Small intestine (tissue), 7 donors: Measurements from ENCODE around the gene AK8. TPM values are rescaled to one million over a fixed set of nuclear protein-coding genes. Genes with fewer than 3 reads are reported as not detected.

Experiments
- DNase-seq, 2 donors: peaks; one replicate each; pipeline versions ENCODE4 v3.0.0 to v3.0.0-alpha.2; 2013
- FAIRE-seq: peaks from 2 replicates; lab custom pipeline; 2012; peaks lifted over from hg19 to GRCh38; lab: Jason Lieb, UNC
- H3K27ac ChIP-seq, 3 donors: one replicate each; pipeline ENCODE4 v1.5.1; 2013; ENCODE audit warnings: low read length in 2 of 3, mild to moderate bottlenecking in 2 of 3, control low read depth in 1 of 3, inconsistent platforms in 1 of 3, low read depth in 1 of 3, moderate library complexity in 1 of 3
- H3K27me3 ChIP-seq, 3 donors: one replicate each; pipeline ENCODE4 v1.6.1; 2013; ENCODE audit warnings: low read length in 3 of 3, inconsistent platforms in 1 of 3; ENCODE audit not compliant: control insufficient read depth in 3 of 3, insufficient read depth in 3 of 3
- H3K36me3 ChIP-seq, 3 donors: one replicate each; pipeline ENCODE4 v1.6.1; 2013; ENCODE audit warnings: low read length in 3 of 3, inconsistent platforms in 1 of 3, low read depth in 1 of 3, mild to moderate bottlenecking in 1 of 3, moderate library complexity in 1 of 3; ENCODE audit not compliant: control insufficient read depth in 3 of 3, insufficient read depth in 2 of 3
- H3K4me1 ChIP-seq, 3 donors: one replicate each; pipeline ENCODE4 v1.6.1; 2013; ENCODE audit warnings: low read length in 2 of 3, inconsistent platforms in 1 of 3, low read depth in 1 of 3, mild to moderate bottlenecking in 1 of 3, moderate library complexity in 1 of 3; ENCODE audit not compliant: control insufficient read depth in 3 of 3, insufficient read depth in 2 of 3
- H3K4me3 ChIP-seq, 3 donors: one replicate each; pipeline ENCODE4 v1.5.1; 2013; ENCODE audit warnings: low read length in 3 of 3, control low read depth in 1 of 3, inconsistent platforms in 1 of 3, low read depth in 1 of 3, mild to moderate bottlenecking in 1 of 3, moderate library complexity in 1 of 3
- H3K9me3 ChIP-seq, 2 donors: one replicate each; pipeline ENCODE4 v1.6.1; 2013; ENCODE audit warnings: low read depth in 1 of 2, low read length in 1 of 2; ENCODE audit not compliant: control insufficient read depth in 2 of 2, insufficient read depth in 1 of 2
- WGBS, 3 donors: extraction: QIAGEN DNeasy Blood & Tissue Kit; methylation state at CpG; one replicate each; pipeline ENCODE4 v1.1.7; 2013; 5-methylcytosine and 5-hydroxymethylcytosine counted together
- polyA plus RNA-seq, 4 donors: library from polyadenylated mRNA; stranded (reverse) in 3 of 4; unstranded in 1 of 4; fragments of 200-250 nt in 3 of 4; fragments of 120-200 nt in 1 of 4; gene quantifications; one replicate each; pipeline versions ENCODE4 v1.2.1 to v1.2.3, GENCODE V29; 2013
- donor health status: healthy with polysubstance abuse.
- donor health status: control.
- donor health status: control.
- donor health status: Bipolar disorder and iron deficiency.
- donor health status: healthy.

Gene AK8
- polyA plus RNA-seq, 4 donors = 0.09 to 3.0 TPM; not detected in 2

DNA sequence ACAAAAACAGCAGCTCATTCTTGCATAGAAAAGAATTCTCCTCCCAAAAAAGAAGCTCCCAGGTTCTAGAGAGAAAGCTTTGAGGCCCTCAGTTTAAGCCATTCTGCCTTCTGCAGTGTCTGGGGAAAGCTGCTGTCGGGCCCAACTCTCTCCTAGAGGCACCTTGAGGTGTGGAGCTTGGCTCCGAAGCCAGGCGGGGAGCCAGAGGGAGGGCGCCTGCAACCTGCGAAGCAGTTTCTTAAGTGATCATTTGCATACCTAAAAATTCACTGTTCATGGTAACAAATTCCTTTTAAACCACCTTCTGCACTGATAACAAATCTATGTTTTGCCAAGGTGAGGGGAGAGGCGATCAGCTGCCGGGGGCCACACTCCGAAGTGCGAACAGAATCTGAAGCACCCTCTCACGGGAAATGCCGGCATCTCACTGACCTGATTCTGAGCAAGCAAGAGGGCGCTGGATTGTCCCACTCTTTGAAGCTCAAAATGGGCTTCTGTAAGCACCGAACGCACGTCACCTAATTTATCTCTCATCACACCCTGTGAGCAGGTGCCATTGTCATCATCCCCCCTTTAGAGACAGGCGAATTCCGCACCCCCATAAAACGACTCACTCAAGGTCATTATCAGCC lies 121.8 kb downstream of the AK8 start:
- Histone ChIP-seq H3K27me3 (peaks cover 0 to 13% (median 0%) of the 10 kb centered on the region in 3 donors), H3K4me3 (no peak overlapping the region), H3K4me1 (no peaks in the 10 kb centered on the region), H3K27ac (no peak overlapping the region), H3K9me3 (no peaks in the 10 kb centered on the region), H3K36me3 (no peaks in the 10 kb centered on the region)
- WGBS, 3 donors = 36 to 74% (median 57%) methylated on average over 18 of the region's 18 CpGs
- DNase-seq = no peak
- FAIRE-seq = no peak

GRCh38 chr9:132755096-132755495 lies 123.0 kb downstream of the AK8 start:
- Histone ChIP-seq H3K27me3 (peaks cover 0 to 13% (median 0%) of the 10 kb centered on the region in 3 donors), H3K4me1 (no peaks in the 10 kb centered on the region), H3K27ac (no peak overlapping the region), H3K9me3 (no peaks in the 10 kb centered on the region), H3K36me3 (no peaks in the 10 kb centered on the region), H3K4me3 (no peak overlapping the region)
- no peak for DNase-seq
- no peak for FAIRE-seq
- 88 to 93% (median 92%) methylated on average over 9 of the region's 9 CpGs for WGBS, 3 donors

GRCh38 chr9:132754236-132754635 lies 123.8 kb downstream of the AK8 start:
- Histone ChIP-seq H3K9me3 (no peaks in the 10 kb centered on the region), H3K4me3 (no peak overlapping the region), H3K27ac (no peak overlapping the region), H3K4me1 (no peaks in the 10 kb centered on the region), H3K36me3 (no peaks in the 10 kb centered on the region), H3K27me3 (peaks cover 0 to 13% (median 0%) of the 10 kb centered on the region in 3 donors)
- DNase-seq (no peak), FAIRE-seq (no peak)
- 87 to 92% (median 88%) methylated on average over 7 of the region's 7 CpGs for WGBS, 3 donors

- DNase-seq = no peak
- no peaks in the 10 kb centered on the region for H3K9me3 ChIP-seq
These were observed 124.5 kb downstream of the AK8 start for GRCh38 chr9:132753593-132753880.

GRCh38 chr9:132752877-132753592 lies 125.0 kb downstream of the AK8 start:
- no peak for DNase-seq

More at GRCh38 chr9:132753593-132753880, 124.5 kb downstream of the AK8 start:
- WGBS, 3 donors = 88 to 91% (median 88%) methylated on average over 7 of the region's 7 CpGs
- H3K27ac ChIP-seq = no peak overlapping the region
- H3K27me3 ChIP-seq = peaks cover 0 to 13% (median 0%) of the 10 kb centered on the region in 3 donors
- H3K4me1 ChIP-seq = no peaks in the 10 kb centered on the region
- no peak for FAIRE-seq
- H3K36me3 ChIP-seq = no peaks in the 10 kb centered on the region
- no peak overlapping the region for H3K4me3 ChIP-seq

DNA sequence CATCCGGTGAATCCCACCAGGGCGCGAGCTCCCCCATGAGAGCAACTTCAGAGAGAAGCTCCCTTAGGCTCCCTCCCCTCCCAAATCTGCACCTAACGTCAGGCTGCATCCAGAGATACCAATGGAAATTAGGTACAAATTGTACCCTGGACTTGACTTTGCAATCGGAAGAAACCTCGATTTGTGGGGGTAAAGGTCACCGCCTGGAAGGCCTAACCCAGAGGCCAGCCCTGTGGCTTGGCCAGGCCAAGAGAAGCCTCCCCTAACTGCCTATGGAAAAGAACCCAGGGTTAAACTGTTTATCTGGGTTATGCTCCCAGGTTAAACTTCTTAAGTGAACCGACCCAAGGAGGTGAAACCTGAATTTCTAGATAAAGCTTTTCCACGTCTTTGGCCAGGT lies 127.4 kb downstream of the AK8 start:
- no peak overlapping the region for H3K27ac ChIP-seq
- DNase-seq = peak in 1 of 2 donors; percentile 7
- no peak overlapping the region for H3K4me3 ChIP-seq
- no peaks in the 10 kb centered on the region for H3K36me3 ChIP-seq
- FAIRE-seq = no peak
- peaks cover 0 to 7% (median 2%) of the 10 kb centered on the region in 3 donors for H3K27me3 ChIP-seq
- 55 to 81% (median 60%) methylated on average over 9 of the region's 9 CpGs for WGBS, 3 donors
- H3K9me3 ChIP-seq = no peaks in the 10 kb centered on the region
- no peaks in the 10 kb centered on the region for H3K4me1 ChIP-seq

More at GRCh38 chr9:132752877-132753592, 125.0 kb downstream of the AK8 start:
- Histone ChIP-seq H3K27me3 (peaks cover 0 to 13% (median 0%) of the 10 kb centered on the region in 3 donors), H3K9me3 (no peaks in the 10 kb centered on the region), H3K27ac (no peak overlapping the region), H3K36me3 (no peaks in the 10 kb centered on the region), H3K4me3 (no peak overlapping the region), H3K4me1 (no peaks in the 10 kb centered on the region)
- no peak for FAIRE-seq
- 48 to 61% (median 52%) methylated on average over 10 of the region's 10 CpGs for WGBS, 3 donors

DNA sequence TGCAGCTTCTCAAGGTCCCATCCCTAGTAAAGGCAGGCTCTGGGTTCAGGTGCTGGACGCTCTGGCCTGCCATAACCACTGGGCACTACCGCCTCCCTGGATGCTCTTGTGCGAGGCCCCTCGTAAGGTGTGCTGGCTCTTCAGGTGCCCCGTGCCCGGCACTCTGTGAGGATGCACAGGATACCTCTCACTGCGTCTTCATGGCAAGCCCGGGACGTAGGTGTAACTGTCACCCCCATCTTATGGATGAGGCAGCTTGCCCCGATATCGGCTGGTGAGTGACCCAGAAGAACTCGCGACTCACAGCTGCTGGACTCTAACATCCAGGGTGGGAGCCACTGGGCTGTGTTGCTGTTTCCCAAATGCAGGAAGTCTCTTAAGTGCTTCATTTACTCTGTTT lies 128.8 kb downstream of the AK8 start:
- no peak for DNase-seq
- FAIRE-seq = no peak
- Histone ChIP-seq H3K27ac (no peak overlapping the region), H3K9me3 (no peaks in the 10 kb centered on the region), H3K4me3 (no peak overlapping the region), H3K27me3 (peaks cover 0 to 21% (median 5%) of the 10 kb centered on the region in 3 donors), H3K4me1 (peaks cover 0 to 9% (median 0%) of the 10 kb centered on the region in 3 donors), H3K36me3 (no peaks in the 10 kb centered on the region)
- WGBS, 3 donors = 86 to 92% (median 89%) methylated on average over 13 of the region's 13 CpGs

- no peaks in the 10 kb centered on the region for H3K36me3 ChIP-seq
- H3K4me3 ChIP-seq = no peak overlapping the region
- no peak for FAIRE-seq
- no peaks in the 10 kb centered on the region for H3K9me3 ChIP-seq
- no peak overlapping the region for H3K27ac ChIP-seq
- DNase-seq = no peak
- WGBS, 3 donors = 48 to 51% (median 50%) methylated on average over 5 of the region's 5 CpGs
- peaks cover 0 to 29% (median 9%) of the 10 kb centered on the region in 3 donors for H3K27me3 ChIP-seq
- H3K4me1 ChIP-seq = peaks cover 0 to 12% (median 0%) of the 10 kb centered on the region in 3 donors
These were observed 129.6 kb downstream of the AK8 start for GRCh38 chr9:132748450-132748849.
